WTC11 (cell line): Measurements from ENCODE around the gene SRD5A1.

Experiments
- CBFB ChIP-seq: sonication (generic); formaldehyde crosslinking; IDR thresholded peaks from 2 replicates; pipeline ENCODE4 v1.8.1; 2022; ENCODE audit warnings: mild to moderate bottlenecking, low read depth, missing genetic modification reagents
- CTCF ChIP-seq: fragments of 200-600 bp; IDR thresholded peaks from 2 replicates; pipeline ENCODE4 v1.8.0; 2022; ENCODE audit warnings: antibody characterized with exemption
- E2F4 ChIP-seq: sonication (generic); formaldehyde crosslinking; IDR thresholded peaks from 2 replicates; pipeline ENCODE4 v1.8.1; 2022; ENCODE audit warnings: low read depth, mild to moderate bottlenecking, moderate library complexity, missing genetic modification reagents, borderline replicate concordance
- ETV6 ChIP-seq: sonication (generic); formaldehyde crosslinking; IDR thresholded peaks from 2 replicates; pipeline ENCODE4 v1.8.1; 2022; ENCODE audit warnings: mild to moderate bottlenecking, missing genetic modification reagents
- GRHL2 ChIP-seq: fragments of 250-450 bp; sonication (Bioruptor Pico); IDR thresholded peaks from 2 replicates; pipeline ENCODE4 v1.8.0; 2022; ENCODE audit warnings: mild to moderate bottlenecking, moderate library complexity; ENCODE audit not compliant: insufficient replicate concordance, severe bottlenecking
- JUN ChIP-seq: sonication (generic); formaldehyde crosslinking; IDR thresholded peaks from 2 replicates; pipeline ENCODE4 v1.8.0; 2023; ENCODE audit warnings: mild to moderate bottlenecking, missing genetic modification reagents
- NR3C1 ChIP-seq: sonication (generic); formaldehyde crosslinking; conservative IDR thresholded peaks from 2 replicates; pipeline ENCODE4 v1.8.1; 2023; ENCODE audit warnings: low read depth, mild to moderate bottlenecking, missing genetic modification reagents
- SP1 ChIP-seq: sonication (generic); formaldehyde crosslinking; conservative IDR thresholded peaks from 2 replicates; pipeline ENCODE4 v1.8.1; 2022; ENCODE audit warnings: missing genetic modification reagents
- TEAD4 ChIP-seq: sonication (generic); formaldehyde crosslinking; IDR thresholded peaks from 2 replicates; pipeline ENCODE4 v1.8.0; 2022; ENCODE audit warnings: mild to moderate bottlenecking, missing genetic modification reagents
- USF1 ChIP-seq: sonication (generic); formaldehyde crosslinking; IDR thresholded peaks from 2 replicates; pipeline ENCODE4 v1.8.0; 2022; ENCODE audit warnings: mild to moderate bottlenecking, missing genetic modification reagents
- USF2 ChIP-seq: sonication (generic); formaldehyde crosslinking; IDR thresholded peaks from 2 replicates; pipeline ENCODE4 v1.8.1; 2023; ENCODE audit warnings: mild to moderate bottlenecking, missing genetic modification reagents, moderate library complexity
- ZNF416 ChIP-seq: fragments of 250-450 bp; sonication (Bioruptor Pico); IDR thresholded peaks from 2 replicates; pipeline ENCODE4 v1.9.0; 2021; ENCODE audit warnings: mild to moderate bottlenecking, inconsistent platforms
- ZNF671 ChIP-seq: fragments of 250-450 bp; sonication (Bioruptor Pico); IDR thresholded peaks from 2 replicates; pipeline ENCODE4 v1.8.0; 2021; ENCODE audit warnings: mild to moderate bottlenecking

GRCh38 chr5:6660688-6661087 lies 27.4 kb downstream of the SRD5A1 start:
- TF ChIP-seq E2F4 (CRISPR knock-in tag) (no peak), TEAD4 (CRISPR knock-in tag) (no peak), USF2 (CRISPR knock-in tag) (no peak), CBFB (CRISPR knock-in tag) (no peak), ETV6 (CRISPR knock-in tag) (no peak), USF1 (no peak), SP1 (no peak), CTCF (no peak), JUN (no peak), NR3C1 (no peak), ZNF416 (CRISPR knock-in tag) (no peak), ZNF671 (CRISPR knock-in tag) (no peak), GRHL2 (CRISPR knock-in tag) (no peak)
